ENCODE data around the gene PSMC3. TPM values are rescaled to one million over a fixed set of nuclear protein-coding genes. Genes with fewer than 3 reads are reported as not detected.

PSMC3 gene
- total and polyA plus RNA-seq, 10 donors = 59.7 to 105 (median 71.7) TPM

DNA sequence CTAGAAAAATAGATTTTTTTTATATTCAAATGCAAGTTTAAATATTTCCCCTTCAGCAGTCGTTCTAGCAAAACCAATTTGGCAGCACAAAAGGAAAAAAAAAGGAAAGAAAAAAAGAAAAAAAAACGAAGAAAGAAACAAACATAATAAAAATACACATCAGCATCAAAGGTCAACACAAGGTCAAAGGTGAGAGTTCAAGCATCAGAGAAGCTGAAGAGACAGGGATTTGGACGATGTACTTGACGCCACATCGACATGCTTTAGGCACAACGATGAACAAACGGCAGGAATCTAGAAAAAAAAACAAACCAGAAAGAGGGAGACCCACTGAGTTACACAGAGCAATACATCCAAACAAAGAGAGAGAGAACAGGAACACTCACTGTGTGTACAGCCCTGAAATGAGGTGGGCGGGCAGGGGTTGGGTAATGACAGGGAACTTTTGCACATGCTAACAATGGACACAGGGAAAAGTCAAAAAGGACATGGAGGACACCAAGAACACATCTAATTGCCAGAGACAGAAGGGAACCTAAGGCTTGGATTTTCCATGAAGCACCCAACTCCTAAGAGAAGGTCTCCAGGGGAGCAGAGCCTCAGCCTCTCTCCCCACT lies 42.5 kb upstream of the PSMC3 start:
- peaks cover 0 to 27% (median 16%) of the 10 kb centered on the region in 6 donors for H3K4me1 ChIP-seq
- TF ChIP-seq, protein P1, sequence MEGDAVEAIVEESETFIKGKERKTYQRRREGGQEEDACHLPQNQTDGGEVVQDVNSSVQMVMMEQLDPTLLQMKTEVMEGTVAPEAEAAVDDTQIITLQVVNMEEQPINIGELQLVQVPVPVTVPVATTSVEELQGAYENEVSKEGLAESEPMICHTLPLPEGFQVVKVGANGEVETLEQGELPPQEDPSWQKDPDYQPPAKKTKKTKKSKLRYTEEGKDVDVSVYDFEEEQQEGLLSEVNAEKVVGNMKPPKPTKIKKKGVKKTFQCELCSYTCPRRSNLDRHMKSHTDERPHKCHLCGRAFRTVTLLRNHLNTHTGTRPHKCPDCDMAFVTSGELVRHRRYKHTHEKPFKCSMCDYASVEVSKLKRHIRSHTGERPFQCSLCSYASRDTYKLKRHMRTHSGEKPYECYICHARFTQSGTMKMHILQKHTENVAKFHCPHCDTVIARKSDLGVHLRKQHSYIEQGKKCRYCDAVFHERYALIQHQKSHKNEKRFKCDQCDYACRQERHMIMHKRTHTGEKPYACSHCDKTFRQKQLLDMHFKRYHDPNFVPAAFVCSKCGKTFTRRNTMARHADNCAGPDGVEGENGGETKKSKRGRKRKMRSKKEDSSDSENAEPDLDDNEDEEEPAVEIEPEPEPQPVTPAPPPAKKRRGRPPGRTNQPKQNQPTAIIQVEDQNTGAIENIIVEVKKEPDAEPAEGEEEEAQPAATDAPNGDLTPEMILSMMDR (IDR thresholded peaks at IDR 0.05 in 8 of 11, conservative IDR thresholded peaks at IDR 0.05 in 3 of 11) = no peak
- TF ChIP-seq POLR2A (IDR thresholded peaks at IDR 0.05) (no peak), POLR2AphosphoS5 (IDR thresholded peaks at IDR 0.05) (no peak)
- H3K9me3 ChIP-seq = no peaks in the 10 kb centered on the region
- no peak overlapping the region for H3K4me3 ChIP-seq
- 70 to 82% (median 82%) methylated on average over 8 of the region's 8 CpGs for WGBS, 5 donors
- H3K27me3 ChIP-seq (replicated peaks in 1 of 7) = no peaks in the 10 kb centered on the region
- DNase-seq = peak; percentile 16
- H3K36me3 ChIP-seq = peaks cover 3 to 100% (median 64%) of the 10 kb centered on the region in 6 donors
- intact Hi-C loops (cut with DNase I; ENCODE audit: low total_unique reads) = no loop called here
- H3K27ac ChIP-seq = peak overlapping the region in 3 of 8 donors; percentile 8 to 18 (median 16)

DNA sequence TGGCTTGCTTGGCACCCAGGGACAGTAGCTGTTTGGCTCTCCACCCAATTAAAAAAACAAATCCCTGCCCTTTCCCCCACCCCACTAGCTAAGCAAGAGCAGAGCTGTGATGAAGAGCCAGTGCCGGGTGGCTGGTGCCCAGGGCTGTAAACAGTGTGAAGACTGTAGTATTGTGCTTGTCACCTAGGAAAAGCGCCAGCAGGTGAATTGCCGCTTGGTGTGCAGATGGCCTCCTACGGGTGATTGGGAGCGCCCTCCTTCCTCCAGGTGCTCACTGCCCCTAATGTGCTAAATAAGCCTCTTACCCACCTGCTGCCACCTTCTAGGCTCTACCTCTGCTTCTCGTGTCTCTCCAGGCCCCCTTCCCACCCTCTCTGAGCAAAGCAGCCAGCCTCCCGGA lies 41.1 kb upstream of the PSMC3 start:
- H3K4me1 ChIP-seq = peaks cover 0 to 27% (median 16%) of the 10 kb centered on the region in 6 donors
- H3K27ac ChIP-seq = peak overlapping the region in 7 of 8 donors; percentile 33 to 74 (median 60)
- H3K4me3 ChIP-seq = no peak overlapping the region
- peaks cover 3 to 100% (median 54%) of the 10 kb centered on the region in 6 donors for H3K36me3 ChIP-seq
- H3K9me3 ChIP-seq = no peaks in the 10 kb centered on the region
- TF ChIP-seq POLR2AphosphoS5 (IDR thresholded peaks at IDR 0.05) = no peak
- TF ChIP-seq, protein P1 (IDR thresholded peaks at IDR 0.05 in 8 of 11, conservative IDR thresholded peaks at IDR 0.05 in 3 of 11) = no peak
- no peak for TF ChIP-seq POLR2A (IDR thresholded peaks at IDR 0.05)
- H3K27me3 ChIP-seq (replicated peaks in 1 of 7) = no peaks in the 10 kb centered on the region
- 83 to 92% (median 90%) methylated on average over 3 to 7 of the region's 7 CpGs for WGBS, 5 donors
- DNase-seq = peak; percentile 70
- intact Hi-C loops (cut with DNase I; ENCODE audit: low total_unique reads) = no loop called here

DNA sequence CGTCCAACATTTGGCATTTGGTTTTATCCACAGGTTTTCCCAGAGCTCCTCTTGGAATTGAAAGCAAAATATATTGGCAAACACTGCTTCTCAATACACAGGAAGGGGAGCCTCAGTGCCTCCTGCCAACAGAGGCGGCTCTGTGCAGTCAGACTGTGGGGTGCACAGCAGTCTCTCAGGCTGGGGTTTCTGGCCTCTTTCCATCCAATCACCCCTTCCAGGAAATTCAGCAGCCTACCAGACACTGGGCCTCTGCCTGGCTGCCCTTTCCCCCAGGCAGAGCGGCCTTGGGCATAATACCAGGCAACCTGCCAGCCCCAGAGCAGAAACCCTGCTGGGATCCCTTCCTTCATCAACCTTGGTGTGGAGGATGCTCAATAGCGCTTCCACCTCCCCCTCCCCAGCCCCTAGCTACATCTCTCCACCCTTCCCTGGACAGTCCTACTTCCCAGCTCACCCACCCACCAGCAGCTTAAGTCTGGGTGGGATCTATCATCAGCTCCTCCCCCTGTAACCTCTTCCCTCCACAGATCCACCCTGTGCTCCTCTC lies 40.5 kb upstream of the PSMC3 start:
- intact Hi-C loops (cut with DNase I; ENCODE audit: low total_unique reads) = no loop called here
- DNase-seq = peak; percentile 77
- WGBS, 5 donors = 58 to 75% (median 70%) methylated on average over 4 of the region's 4 CpGs
- peaks cover 0 to 27% (median 16%) of the 10 kb centered on the region in 6 donors for H3K4me1 ChIP-seq
- peaks cover 0 to 100% (median 48%) of the 10 kb centered on the region in 6 donors for H3K36me3 ChIP-seq
- no peaks in the 10 kb centered on the region for H3K9me3 ChIP-seq
- no peak for TF ChIP-seq POLR2A (IDR thresholded peaks at IDR 0.05)
- peak in 2 of 3 donors; percentile 50 to 61 for TF ChIP-seq POLR2AphosphoS5 (IDR thresholded peaks at IDR 0.05)
- TF ChIP-seq, protein P1 (IDR thresholded peaks at IDR 0.05 in 8 of 11, conservative IDR thresholded peaks at IDR 0.05 in 3 of 11) = no peak
- peak overlapping the region in 7 of 8 donors; percentile 33 to 74 (median 60) for H3K27ac ChIP-seq
- H3K4me3 ChIP-seq = no peak overlapping the region
- no peaks in the 10 kb centered on the region for H3K27me3 ChIP-seq (replicated peaks in 1 of 7)

DNA sequence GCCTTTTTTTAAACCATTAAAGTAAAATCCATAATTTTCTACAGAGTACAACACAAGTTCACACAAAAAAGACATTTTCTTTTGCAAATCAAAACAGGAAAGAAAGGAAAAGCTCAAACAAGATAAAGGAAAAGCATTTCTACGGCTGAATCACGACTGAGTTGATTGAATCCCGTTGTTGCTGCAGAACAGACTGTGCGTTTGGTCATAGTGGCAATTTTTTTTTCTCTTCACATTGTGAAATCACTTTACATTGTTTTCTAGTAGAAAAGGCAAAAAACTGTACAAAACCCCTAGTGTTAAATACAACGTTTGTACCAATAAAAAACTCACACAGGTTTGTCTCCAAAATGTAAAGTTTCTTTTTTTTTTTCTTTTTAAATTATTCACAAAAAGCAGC lies 40.0 kb upstream of the PSMC3 start:
- WGBS, 5 donors = 52 to 67% (median 64%) methylated on average over 5 of the region's 5 CpGs
- no peak for DNase-seq
- peak overlapping the region in 6 of 8 donors; percentile 45 to 74 (median 62) for H3K27ac ChIP-seq
- no peaks in the 10 kb centered on the region for H3K9me3 ChIP-seq
- H3K4me1 ChIP-seq = peaks cover 0 to 27% (median 16%) of the 10 kb centered on the region in 6 donors
- H3K27me3 ChIP-seq (replicated peaks in 1 of 7) = no peaks in the 10 kb centered on the region
- peaks cover 0 to 99% (median 42%) of the 10 kb centered on the region in 6 donors for H3K36me3 ChIP-seq
- no peak overlapping the region for H3K4me3 ChIP-seq
- TF ChIP-seq POLR2A (IDR thresholded peaks at IDR 0.05) (no peak), POLR2AphosphoS5 (IDR thresholded peaks at IDR 0.05) (no peak)
- TF ChIP-seq, protein P1 (IDR thresholded peaks at IDR 0.05 in 8 of 11, conservative IDR thresholded peaks at IDR 0.05 in 3 of 11) = no peak
- intact Hi-C loops (cut with DNase I; ENCODE audit: low total_unique reads) = no loop called here

All from spleen (tissue), 11 donors.